GM19438 (cell line): ENCODE data around the gene TIGIT.
A peak's percentile ranks its signal among the peaks of the same experiment; 100 is the strongest.
"Not testable (repeated sequence)": the region's sequence is repeated elsewhere in the genome, so short reads cannot be mapped to it uniquely, and the experiment has no call there.

Source experiments
- ATAC-seq: cut with Tn5 transposase; IDR thresholded peaks from one replicate; pipeline ENCODE4 v1.9.1; 2021; ENCODE audit warnings: low read depth; ENCODE audit not compliant: unreplicated experiment

Gene TIGIT

DNA sequence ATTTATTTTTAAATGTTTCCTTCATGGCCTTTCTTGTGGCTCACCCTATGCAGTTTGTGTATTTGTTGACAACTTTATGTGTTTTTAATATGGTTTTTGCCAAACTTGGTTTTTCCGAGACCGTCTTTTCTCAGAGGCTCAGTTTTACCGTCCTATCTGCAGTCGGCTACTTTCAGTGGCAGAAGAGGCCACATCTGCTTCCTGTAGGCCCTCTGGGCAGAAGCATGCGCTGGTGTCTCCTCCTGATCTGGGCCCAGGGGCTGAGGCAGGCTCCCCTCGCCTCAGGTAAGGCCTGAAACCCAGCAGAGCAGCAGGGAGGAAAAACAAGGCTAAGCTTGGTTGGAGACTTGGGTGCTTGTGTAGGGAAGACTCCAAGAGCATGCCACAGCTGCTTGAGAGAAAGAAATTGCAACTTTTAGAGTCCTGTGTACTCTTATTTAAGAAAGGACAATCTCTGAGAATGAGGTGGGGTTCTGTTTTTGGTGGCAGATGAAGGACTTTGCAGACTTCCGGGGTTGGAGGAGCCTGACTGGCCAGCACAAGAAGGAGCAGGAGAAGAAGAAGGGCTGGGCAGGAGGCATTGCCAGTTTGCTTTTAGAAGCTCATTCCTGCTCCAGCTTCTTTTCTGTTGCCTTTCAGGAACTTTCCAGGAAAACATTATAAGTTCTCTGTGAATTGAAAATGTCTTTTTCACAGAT, at the start of gene TIGIT:
Gene TIGIT (plus strand): TSS at position 191 of the 698 bp plus-strand sequence. CDS start 34 bp downstream, at position 225.
- no peak for ATAC-seq

DNA sequence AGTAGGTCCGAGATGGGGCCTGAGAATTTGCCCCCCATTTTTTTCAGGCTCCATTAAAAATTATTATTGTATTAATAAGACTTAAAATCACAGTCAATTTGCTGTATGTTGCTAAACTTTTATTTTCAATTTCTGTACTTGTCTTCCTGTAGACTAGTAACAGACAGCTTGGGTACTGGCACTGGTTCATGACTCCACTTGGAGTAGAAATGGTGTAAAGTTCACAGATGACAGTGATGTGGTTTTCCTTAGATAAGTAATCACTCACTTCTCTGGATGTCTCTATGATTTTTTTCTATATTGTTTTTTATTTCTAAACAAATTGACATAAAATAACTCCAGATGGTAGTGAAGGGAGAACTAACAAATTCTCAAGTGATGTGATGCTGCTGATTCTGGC, 40.9 kb upstream of the TIGIT start:
- ATAC-seq, result no peak

DNA sequence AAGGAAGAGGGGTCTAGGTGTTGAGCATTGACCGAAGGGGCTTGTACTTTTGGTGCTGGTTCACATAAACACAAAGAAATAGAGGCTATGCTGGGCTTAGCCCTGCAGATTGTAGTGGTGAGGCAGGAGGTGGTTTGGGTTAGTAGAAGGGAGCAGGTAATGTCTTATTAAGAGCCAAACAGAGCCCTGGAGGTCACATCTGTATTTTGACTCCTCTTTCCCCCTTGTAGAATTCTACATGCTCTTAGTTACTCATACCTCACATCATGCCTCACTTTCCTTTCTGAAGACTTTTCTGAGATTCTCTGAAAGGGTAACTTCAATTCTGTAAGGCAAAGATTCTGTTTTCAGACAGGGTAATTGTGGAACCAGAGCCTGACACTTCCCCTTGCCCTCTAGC, 40.3 kb upstream of the TIGIT start:
- ATAC-seq, result no peak

DNA sequence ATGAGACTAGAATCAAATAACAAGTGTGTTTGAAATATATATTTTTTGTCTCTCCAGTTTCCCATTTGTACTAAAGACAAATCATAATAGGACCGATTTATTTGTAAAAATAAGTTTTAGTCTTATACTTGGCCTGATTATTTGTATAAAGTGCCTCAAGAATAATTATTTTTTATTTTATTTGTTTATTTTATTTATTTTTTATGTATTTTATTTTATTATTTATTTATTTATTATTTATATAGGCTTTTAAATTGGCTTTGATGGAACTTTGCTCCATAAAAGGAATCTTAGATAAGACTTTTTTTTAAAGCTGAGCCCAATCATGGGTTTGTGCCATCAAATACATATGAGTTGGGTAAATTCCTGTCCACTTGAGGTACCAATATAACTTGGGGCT, 34.3 kb upstream of the TIGIT start:
- no peak for ATAC-seq

DNA sequence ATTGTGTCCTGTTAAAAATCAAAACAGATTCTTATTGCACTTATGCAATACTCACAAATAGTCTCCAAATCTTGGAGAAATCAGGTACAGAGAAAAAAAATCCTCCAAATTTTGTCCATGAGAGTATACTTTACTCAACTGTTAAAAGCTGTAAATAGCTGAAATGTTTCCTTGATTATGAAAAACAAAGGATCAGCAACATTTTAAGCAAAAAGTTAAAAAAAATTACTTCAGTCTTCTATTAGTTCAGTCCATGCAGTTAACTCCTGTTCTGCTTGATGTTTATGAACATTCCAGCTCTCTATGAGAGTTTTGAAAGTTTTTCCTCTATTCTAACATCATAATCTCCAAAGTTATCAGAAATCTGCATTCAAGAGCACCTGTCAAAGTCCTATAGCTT, 33.7 kb upstream of the TIGIT start:
- ATAC-seq, result no peak

GRCh38 chr3:114270019-114270418, 23.8 kb upstream of the TIGIT start:
- ATAC-seq, result no peak

DNA sequence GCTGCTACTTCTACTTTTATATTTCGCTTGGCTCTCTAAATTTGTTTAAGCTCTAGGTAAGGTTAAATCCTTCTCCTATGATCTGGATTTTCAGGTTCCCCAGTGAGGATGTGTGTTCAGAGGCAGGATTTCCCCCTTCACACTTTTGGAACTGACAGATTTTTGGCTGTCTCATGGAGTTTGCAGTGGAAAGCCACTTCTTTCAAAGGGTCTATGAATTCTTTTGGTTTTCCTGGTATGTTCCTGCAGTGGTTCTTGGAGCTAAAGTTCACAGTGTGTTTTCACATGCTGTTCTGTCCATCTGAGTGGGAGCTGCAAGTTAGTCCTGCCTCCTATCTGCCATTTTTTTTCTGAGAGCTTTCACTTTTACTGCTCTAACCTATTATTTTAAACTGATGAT, 21.6 kb upstream of the TIGIT start:
- ATAC-seq, result no peak

DNA sequence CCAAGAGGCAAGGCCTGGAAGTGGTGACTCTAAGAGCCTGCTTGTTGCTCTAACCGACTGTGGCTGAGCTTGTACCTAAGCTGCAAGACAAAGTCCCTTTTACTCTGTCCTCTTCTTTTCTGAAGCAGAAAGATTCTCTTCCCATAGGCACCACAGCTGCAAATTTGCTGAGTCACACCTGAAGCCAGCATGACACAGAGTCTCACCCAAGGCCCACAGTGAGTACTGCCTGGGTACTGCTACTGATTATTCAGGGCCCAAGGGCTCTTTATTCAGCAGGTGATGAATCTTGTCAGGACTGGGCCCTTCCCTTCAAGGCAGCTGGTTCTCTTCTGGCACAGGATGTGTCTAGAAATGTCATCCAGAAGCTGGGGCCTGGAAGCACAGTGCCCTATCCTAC, 18.9 kb upstream of the TIGIT start:
- no peak for ATAC-seq

- ATAC-seq, result not testable (repeated sequence)
Observed at GRCh38 chr3:114276856-114277255, 17.0 kb upstream of the TIGIT start.

DNA sequence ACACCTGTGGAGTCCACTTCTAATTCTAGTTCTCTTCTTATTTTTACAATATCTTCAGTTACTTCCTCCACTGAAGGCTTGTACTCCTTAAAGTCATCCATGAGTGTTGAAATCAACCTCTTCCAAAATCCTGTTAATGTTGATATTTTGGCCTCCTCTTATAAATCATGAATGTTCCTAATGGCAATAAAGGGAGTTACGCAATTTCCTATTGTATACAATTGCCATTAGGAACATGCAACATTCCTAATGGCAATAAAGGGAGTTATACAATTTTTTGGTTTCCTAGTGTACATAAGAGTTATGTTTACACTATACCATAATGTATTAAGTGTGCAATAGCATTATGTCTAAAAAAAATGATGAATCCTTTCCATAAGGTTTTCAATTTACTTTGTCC, 9.2 kb upstream of the TIGIT start:
- ATAC-seq, result no peak

- no peak for ATAC-seq
Observed at GRCh38 chr3:114285648-114286230, 8.1 kb upstream of the TIGIT start.

DNA sequence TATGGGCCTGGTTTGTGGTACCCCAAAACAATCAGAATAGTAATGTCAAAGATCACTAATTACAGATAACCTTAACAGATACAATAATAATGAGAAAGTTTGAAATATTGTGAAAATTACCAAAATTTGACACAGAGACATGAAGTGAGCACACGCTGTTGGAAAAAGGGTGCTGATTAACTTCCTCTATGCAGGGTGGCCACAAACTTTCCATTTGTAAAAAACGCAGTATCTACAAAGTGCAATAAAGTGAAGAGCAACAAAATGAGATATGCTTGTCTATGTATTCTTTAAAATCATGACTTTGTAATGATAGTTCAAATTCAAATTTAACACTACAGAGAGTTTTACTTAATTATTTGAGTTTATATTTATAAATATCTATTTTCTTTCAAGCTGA, 7.6 kb upstream of the TIGIT start:
- ATAC-seq, result no peak

DNA sequence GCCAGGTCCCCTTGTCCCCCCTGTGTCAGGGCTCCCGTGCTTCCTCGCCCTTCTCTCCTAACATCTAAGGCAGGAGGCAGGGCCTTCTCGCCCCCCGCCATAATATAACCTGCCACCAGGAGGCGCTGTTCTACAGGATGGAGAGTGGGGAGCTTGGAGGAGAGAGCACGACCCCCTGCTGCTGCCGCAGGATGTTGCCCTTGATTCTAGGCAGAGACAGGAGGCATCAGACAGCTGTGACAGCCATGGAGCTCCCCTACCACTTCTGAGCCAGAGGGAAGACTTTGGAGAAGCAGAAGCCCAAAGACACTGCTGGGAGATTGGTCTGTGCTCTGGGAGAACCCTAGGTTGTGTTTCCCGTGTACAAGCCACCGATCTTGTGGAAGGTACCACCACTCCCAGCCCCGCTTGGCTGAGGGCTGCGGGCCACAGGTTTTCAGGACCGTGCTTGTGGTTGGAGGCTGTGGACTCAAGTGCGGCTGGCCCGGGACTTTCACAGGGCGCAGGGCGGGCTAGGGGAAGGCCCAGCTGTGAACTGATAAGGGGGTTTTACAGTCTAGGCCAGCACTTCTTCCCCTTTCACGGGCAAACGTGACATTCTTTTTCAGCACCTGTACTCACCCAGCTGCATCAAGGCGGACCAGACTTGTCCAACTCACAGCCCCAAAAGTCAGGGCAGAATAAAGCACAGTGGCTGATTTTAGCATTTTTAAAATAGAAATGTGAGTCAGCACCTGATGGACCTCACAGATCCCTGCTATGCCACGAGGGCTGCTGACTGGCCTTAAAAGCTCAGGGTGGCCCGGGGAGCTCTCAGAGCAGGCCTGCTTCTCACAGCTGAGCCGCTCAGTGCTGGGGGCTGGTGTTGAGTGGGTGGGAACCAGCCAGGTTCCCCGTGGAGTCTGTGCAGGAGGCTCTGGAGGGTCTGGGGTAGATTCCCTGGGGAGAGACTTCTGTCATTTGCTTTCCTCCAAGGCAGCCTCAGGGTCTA, 2.6 kb upstream of the TIGIT start:
- peak; percentile 90 for ATAC-seq

DNA sequence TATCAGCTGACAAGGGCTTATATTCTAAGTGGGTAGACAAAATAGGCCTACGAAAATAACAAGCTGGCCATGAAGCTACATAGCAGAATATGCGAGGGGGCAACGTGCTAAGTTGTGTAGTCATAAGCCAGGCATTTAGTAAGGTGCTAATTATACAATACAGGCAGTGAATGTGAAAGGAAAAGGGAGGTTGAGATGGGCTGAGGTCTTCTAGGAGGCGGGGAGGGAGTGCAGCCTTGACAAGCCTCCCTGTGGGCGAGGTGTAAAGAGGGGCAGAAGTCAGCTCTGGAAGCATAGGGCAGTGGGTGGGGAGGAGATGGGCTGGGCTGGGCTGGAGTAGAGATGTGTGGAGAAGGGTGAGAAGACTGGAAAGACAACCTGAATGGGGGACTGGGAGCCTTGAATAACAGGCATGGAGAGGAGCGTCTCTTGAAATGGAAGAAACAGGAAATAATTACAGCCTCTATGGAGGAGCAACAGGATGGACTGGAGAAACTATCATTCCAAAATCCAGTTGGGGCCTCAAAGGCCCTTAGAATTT, 1.2 kb downstream of the TIGIT start:
- ATAC-seq, result no peak

- ATAC-seq, result no peak
Observed at GRCh38 chr3:114295946-114296345, 2.1 kb downstream of the TIGIT start.

DNA sequence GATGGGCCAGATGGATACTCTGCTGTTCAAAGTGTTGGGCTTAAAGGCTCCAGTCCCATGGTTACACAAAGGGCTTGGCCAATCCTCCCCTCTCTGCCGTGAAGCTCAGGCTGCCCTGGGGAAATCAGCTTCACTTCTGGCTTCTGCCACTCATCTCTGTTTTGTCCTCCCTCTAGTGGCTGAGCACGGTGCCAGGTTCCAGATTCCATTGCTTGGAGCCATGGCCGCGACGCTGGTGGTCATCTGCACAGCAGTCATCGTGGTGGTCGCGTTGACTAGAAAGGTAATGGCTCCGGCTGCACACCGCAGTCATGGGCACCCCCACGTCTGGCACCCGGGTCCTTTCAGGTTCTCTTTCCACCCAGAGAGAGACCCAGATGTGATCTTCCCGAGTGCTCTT, 5.6 kb downstream of the TIGIT start:
- no peak for ATAC-seq

DNA sequence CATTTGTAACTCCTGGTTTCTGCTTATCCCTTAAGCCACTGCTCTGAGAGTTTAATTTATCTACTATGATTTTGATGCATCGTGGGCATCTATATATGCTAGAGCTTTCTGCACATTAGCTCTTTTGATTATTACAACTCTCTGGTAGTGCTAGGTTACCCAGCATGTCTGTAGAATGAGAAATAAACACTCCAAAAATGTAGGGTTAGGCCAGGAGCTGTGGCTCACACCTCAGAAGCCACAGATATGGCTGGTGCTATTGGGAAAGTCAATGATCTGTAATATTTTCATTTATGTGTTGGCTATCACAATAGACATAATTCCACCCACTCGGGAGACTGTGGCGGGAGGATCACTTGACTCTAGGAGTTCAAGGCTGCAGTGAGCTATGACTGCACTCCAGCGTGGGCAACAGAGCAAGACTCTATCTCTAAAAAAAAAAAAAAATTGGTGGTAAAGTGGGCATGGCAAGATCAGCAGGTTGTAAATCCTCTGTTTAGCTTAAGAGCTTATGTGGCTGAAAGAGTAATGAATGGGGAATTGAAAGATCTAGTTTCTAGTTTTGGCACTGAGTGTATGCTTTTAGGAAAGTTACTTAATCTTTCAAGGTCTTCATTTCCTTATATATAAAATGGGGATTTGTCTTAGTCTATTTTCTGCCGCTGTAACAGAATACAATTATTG, 6.3 kb downstream of the TIGIT start:
- ATAC-seq, result no peak

DNA sequence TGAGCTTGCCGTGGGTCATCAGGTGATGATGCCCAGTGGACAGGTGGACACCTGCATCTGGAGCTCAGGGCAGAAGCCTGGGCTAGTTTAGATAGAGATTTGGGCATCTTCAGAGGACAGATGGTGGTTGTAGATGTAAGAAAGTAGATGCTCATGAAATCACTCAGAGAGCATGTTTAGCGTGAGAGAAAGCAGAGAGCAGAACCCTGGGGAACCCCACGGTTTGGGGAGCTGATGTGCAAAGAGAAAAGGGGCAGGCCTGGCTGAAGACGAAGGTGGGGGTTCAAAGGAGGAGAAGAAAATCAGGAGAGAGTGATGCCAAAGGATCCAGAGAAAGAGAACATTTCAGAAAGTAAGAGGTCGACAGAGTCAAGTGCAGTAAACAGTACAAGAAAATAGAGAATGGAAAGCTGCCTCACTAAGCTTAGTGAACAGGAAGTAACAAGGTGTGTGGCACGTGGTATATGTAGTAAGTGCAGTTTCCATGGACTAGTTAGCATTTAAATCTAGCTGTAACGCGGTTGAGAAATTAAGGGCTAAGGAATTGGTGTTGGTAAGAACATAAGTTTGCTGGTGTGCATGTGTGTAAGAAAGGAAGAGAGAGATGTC, 13.5 kb downstream of the TIGIT start:
- no peak for ATAC-seq

GRCh38 chr3:114307832-114308231, 14.0 kb downstream of the TIGIT start:
- ATAC-seq, result no peak

DNA sequence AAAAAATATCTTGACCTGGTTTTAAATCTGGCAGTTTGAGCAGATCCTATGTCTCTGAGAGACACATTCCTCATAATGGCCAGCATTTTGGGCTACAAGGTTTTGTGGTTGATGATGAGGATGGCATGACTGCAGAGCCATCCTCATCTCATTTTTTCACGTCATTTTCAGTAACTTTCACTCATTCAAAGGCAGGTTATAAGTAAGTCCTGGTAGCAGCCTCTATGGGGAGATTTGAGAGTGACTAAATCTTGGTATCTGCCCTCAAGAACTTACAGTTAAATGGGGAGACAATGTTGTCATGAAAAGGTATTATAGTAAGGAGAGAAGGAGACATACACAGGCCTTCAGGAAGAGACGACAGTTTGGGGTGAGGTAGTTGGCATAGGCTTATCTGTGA, 14.5 kb downstream of the TIGIT start:
- peak; percentile 17 for ATAC-seq
